Prostate gland (tissue), 2 donors: ENCODE data around the gene ARHGEF4. TPM values are rescaled to one million over a fixed set of nuclear protein-coding genes. Genes with fewer than 3 reads are reported as not detected.

Experiments
- DNase-seq: peaks from one replicate; pipeline ENCODE4 v3.0.0-alpha.2; 2019; ENCODE audit warnings: low spot score
- H3K27ac ChIP-seq, 2 donors: fragments of 200-600 bp; sonication (generic); 2 replicates each; pipeline ENCODE4 v1.5.1; 2017 to 2019
- H3K27me3 ChIP-seq: fragments of 200-600 bp; sonication (generic); replicated peaks from 2 replicates; pipeline ENCODE4 v1.5.1; 2019; ENCODE audit not compliant: insufficient read depth
- H3K36me3 ChIP-seq, 2 donors: fragments of 200-600 bp; sonication (generic); 1 replicate in 1 of 2; 2 replicates in 1 of 2; pipeline versions ENCODE4 v1.5.1 to v1.8.1; 2017 to 2019
- H3K4me1 ChIP-seq: fragments of 200-600 bp; sonication (generic); replicated peaks from 2 replicates; pipeline ENCODE4 v1.5.1; 2019
- H3K4me3 ChIP-seq, 2 donors: fragments of 200-600 bp; sonication (generic); 2 replicates each; pipeline ENCODE4 v1.5.1; 2017 to 2019
- H3K9me3 ChIP-seq: fragments of 200-600 bp; sonication (generic); 2 replicates; pipeline ENCODE4 v1.5.1; 2017
- POLR2A ChIP-seq: fragments of 450-650 bp; IDR thresholded peaks from one replicate; pipeline ENCODE4 v1.6.1; 2016; ENCODE audit warnings: antibody characterized with exemption, mild to moderate bottlenecking
- POLR2AphosphoS5 ChIP-seq: sonication (generic); formaldehyde crosslinking; IDR thresholded peaks from one replicate; pipeline ENCODE4 v1.6.1; 2017; ENCODE audit warnings: antibody characterized with exemption
- WGBS: methylation state at CpG from one replicate; pipeline ENCODE4 v1.1.5; 2018; 5-methylcytosine and 5-hydroxymethylcytosine counted together
- intact Hi-C: fragments of 100-400 bp; cut with DNase I; formaldehyde crosslinking; loops from one replicate; pipeline ENCODE4 v1.14.2; 2022
- total RNA-seq, 2 donors: library from RNA; depleted of rRNA; stranded (reverse); fragments of >200 nt; gene quantifications; one replicate each; pipeline ENCODE4 v1.1.0, GENCODE V29; 2016
- TF ChIP-seq, protein P1 (sequence below), 4 experiments: fragments of 200-600 bp in 2 of 4; fragments of 450-650 bp in 2 of 4; sonication (generic) in 2 of 4; IDR thresholded peaks; 1 replicate in 3 of 4; 2 replicates in 1 of 4; pipeline ENCODE4 v1.5.1; 2016 to 2019; ENCODE audit warnings: antibody characterized with exemption in 4 of 4, mild to moderate bottlenecking in 2 of 4, moderate library complexity in 2 of 4

Gene ARHGEF4
- total RNA-seq, 2 donors from 2014 or later: 9.6 to 56.0 TPM

DNA sequence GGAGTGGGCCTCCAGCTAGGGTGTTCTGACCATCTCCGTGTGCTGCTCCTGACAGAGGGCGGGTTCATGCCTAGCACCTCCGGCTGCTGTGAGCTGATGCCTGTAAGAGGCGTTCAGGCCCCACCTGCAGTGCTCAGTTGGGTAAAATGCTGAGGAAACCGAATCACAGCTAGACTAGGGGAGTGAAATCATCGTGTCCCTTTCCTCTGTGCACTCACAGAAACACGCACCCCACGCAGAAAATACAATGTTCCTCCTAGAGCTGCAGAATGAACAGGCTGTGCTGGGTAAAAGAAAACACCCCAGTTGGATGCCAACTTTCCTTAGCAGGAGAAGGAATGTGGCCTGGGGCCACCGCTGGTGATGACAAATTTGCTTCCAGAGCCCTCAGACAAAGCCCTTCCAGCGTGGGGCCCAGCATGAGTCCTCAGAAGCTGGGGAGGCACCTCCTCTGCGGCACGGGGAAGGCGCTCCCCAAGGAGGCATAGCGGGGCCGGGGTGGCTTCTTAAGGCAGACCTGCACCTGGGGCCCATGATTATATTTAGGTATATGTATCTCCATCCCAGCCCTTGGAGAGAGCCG, 16.3 kb upstream of the ARHGEF4 start:
- TF ChIP-seq POLR2A (no peak), POLR2AphosphoS5 (peak; percentile 23)
- Histone ChIP-seq H3K27ac (peak overlapping the region; percentile 56 to 76), H3K9me3 (no peaks in the 10 kb centered on the region), H3K36me3 (no peaks in the 10 kb centered on the region), H3K4me3 (no peak overlapping the region), H3K27me3 (no peaks in the 10 kb centered on the region), H3K4me1 (no peaks in the 10 kb centered on the region)
- intact Hi-C loops: no loop called here
- WGBS: 38% methylated on average over 16 of the region's 16 CpGs
- no peak for DNase-seq

- TF ChIP-seq POLR2A (no peak), POLR2AphosphoS5 (no peak)
- TF ChIP-seq, protein P1, sequence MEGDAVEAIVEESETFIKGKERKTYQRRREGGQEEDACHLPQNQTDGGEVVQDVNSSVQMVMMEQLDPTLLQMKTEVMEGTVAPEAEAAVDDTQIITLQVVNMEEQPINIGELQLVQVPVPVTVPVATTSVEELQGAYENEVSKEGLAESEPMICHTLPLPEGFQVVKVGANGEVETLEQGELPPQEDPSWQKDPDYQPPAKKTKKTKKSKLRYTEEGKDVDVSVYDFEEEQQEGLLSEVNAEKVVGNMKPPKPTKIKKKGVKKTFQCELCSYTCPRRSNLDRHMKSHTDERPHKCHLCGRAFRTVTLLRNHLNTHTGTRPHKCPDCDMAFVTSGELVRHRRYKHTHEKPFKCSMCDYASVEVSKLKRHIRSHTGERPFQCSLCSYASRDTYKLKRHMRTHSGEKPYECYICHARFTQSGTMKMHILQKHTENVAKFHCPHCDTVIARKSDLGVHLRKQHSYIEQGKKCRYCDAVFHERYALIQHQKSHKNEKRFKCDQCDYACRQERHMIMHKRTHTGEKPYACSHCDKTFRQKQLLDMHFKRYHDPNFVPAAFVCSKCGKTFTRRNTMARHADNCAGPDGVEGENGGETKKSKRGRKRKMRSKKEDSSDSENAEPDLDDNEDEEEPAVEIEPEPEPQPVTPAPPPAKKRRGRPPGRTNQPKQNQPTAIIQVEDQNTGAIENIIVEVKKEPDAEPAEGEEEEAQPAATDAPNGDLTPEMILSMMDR (IDR thresholded peaks at IDR 0.05): no peak
- intact Hi-C loops: no loop called here
- Histone ChIP-seq H3K27me3 (no peaks in the 10 kb centered on the region), H3K4me3 (no peak overlapping the region), H3K9me3 (no peaks in the 10 kb centered on the region), H3K27ac (no peak overlapping the region), H3K36me3 (no peaks in the 10 kb centered on the region), H3K4me1 (no peaks in the 10 kb centered on the region)
- 85% methylated on average over 8 of the region's 8 CpGs for WGBS
- no peak for DNase-seq
Observed at GRCh38 chr2:130821867-130822266, 14.8 kb upstream of the ARHGEF4 start.

DNA sequence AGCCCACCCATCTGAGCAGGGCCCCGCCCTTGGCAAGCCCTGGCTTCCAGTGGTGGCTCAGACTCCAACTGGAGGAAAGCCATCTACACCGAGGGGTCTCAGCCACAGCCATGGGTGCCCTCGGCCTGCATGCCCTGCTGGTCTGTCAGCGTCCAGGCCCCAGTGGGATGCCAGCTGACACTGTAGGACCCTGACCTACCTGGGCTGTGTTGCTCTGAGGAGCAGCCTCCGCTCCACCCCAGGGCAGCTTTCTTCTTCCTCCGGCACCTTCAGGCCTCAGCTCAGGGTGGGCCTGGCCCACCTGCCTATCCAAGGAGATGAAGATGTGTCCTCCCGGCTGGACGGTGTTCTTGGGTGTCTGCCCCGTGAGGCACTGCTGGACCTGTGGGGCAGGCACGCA, 13.9 kb upstream of the ARHGEF4 start:
- H3K36me3 ChIP-seq: no peaks in the 10 kb centered on the region
- DNase-seq: no peak
- no peak overlapping the region for H3K4me3 ChIP-seq
- intact Hi-C loops: no loop called here
- TF ChIP-seq, protein P1 (IDR thresholded peaks at IDR 0.05): no peak
- TF ChIP-seq POLR2AphosphoS5 (no peak), POLR2A (no peak)
- no peaks in the 10 kb centered on the region for H3K4me1 ChIP-seq
- no peaks in the 10 kb centered on the region for H3K9me3 ChIP-seq
- H3K27me3 ChIP-seq: no peaks in the 10 kb centered on the region
- no peak overlapping the region for H3K27ac ChIP-seq
- 91% methylated on average over 10 of the region's 10 CpGs for WGBS

- Histone ChIP-seq H3K9me3 (no peaks in the 10 kb centered on the region), H3K27me3 (no peaks in the 10 kb centered on the region), H3K4me3 (no peak overlapping the region), H3K4me1 (no peaks in the 10 kb centered on the region), H3K36me3 (no peaks in the 10 kb centered on the region), H3K27ac (no peak overlapping the region)
- TF ChIP-seq, protein P1 (IDR thresholded peaks at IDR 0.05): no peak
- no peak for TF ChIP-seq POLR2A
- no peak for TF ChIP-seq POLR2AphosphoS5
- intact Hi-C loops: no loop called here
- WGBS: 90% methylated on average over 10 of the region's 10 CpGs
- no peak for DNase-seq
Observed at GRCh38 chr2:130823171-130823885, 13.4 kb upstream of the ARHGEF4 start.

DNA sequence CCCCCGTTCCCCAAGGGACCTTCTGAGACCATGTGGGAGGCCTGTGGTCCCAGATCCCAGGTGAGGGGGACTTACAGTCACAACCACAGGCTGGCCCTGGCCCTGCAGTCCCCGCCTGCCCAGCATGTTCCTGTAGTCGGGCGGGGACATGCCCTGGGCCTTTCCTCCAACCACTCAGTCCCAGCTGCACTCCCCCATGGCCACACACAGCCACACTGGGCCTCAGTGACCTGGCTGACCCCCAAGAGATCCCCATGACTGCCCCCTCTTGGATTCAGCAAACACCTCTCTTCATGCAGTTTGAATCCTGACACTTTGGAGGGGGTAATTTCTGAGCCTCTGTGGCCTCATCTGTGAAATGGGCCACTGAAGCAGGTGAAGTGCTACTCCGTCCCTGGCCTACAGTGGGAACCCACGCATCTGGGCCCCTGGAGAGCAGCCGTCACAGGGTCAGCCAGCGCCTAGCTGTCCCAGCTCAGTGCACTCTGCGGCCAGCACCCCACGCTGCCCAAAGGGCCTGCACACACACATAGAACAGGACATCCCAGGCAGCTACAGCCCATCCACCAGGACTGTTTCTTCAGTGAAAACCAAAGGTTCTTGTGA, 12.7 kb upstream of the ARHGEF4 start:
- Histone ChIP-seq H3K27ac (no peak overlapping the region), H3K4me1 (no peaks in the 10 kb centered on the region), H3K4me3 (no peak overlapping the region), H3K9me3 (no peaks in the 10 kb centered on the region), H3K27me3 (no peaks in the 10 kb centered on the region), H3K36me3 (no peaks in the 10 kb centered on the region)
- no peak for DNase-seq
- 91% methylated on average over 10 of the region's 10 CpGs for whole genome bisulfite sequencing
- intact Hi-C loops: no loop called here
- TF ChIP-seq, protein P1 (IDR thresholded peaks at IDR 0.05): no peak
- TF ChIP-seq POLR2A: no peak
- no peak for TF ChIP-seq POLR2AphosphoS5
